Measurements from ENCODE around the gene VEPH1. TPM values are rescaled to one million over a fixed set of nuclear protein-coding genes. Genes with fewer than 3 reads are reported as not detected.

VEPH1 gene
- total RNA-seq, 1 donor from 2014 or later, result 2.2 TPM

GRCh38 chr3:157300094-157300493, 203.1 kb downstream of the VEPH1 start:
- H3K4me3 Mint-ChIP-seq (ENCODE audit: unreplicated experiment), result no peak overlapping the region
- H3K9me3 Mint-ChIP-seq (ENCODE audit: low read depth), result no peaks in the 10 kb centered on the region
- no peak for TF ChIP-seq CTCF (IDR thresholded peaks at IDR 0.05)
- H3K36me3 Mint-ChIP-seq (ENCODE audit: low read depth), result no peaks in the 10 kb centered on the region
- peaks cover 35% of the 10 kb centered on the region for H3K4me1 Mint-ChIP-seq (ENCODE audit: low read depth)
- DNase-seq (ENCODE audit: low spot score), result no peak
- no peaks in the 10 kb centered on the region for H3K27me3 Mint-ChIP-seq (ENCODE audit: low read depth)
- H3K27ac Mint-ChIP-seq (ENCODE audit: unreplicated experiment), result no peak overlapping the region

- peaks cover 49% of the 10 kb centered on the region for H3K4me1 Mint-ChIP-seq (ENCODE audit: low read depth)
Measured at GRCh38 chr3:157297328-157297915, 205.8 kb downstream of the VEPH1 start.

DNA sequence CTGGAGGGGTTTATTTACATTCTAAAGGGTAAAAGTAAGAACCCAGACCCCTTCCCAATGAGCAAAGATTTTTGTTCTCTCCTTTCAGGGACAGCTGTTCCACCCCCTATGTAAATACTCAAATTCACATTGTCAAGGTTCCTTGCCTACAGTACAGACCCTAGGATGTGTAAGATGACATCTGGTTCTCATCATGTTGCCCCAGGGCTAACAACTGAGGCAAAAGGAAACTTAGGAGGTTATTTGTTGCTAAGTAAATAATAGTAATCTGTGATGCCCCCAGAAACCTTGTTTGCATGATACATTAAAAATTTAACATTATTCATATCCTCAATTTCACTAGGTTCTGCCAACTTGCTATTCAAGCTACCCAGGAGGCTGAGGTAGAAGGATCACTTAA, 208.3 kb downstream of the VEPH1 start:
- TF ChIP-seq CTCF (IDR thresholded peaks at IDR 0.05), result no peak
- H3K4me3 Mint-ChIP-seq (ENCODE audit: unreplicated experiment), result no peak overlapping the region
- H3K9me3 Mint-ChIP-seq (ENCODE audit: low read depth), result no peaks in the 10 kb centered on the region
- peaks cover 69% of the 10 kb centered on the region for H3K4me1 Mint-ChIP-seq (ENCODE audit: low read depth)
- H3K27me3 Mint-ChIP-seq (ENCODE audit: low read depth), result no peaks in the 10 kb centered on the region
- no peaks in the 10 kb centered on the region for H3K36me3 Mint-ChIP-seq (ENCODE audit: low read depth)
- H3K27ac Mint-ChIP-seq (ENCODE audit: unreplicated experiment), result peak overlapping the region; percentile 76
- DNase-seq (ENCODE audit: low spot score), result no peak

More at GRCh38 chr3:157297328-157297915, 205.8 kb downstream of the VEPH1 start:
- Mint-ChIP-seq H3K36me3 (ENCODE audit: low read depth) (no peaks in the 10 kb centered on the region), H3K9me3 (ENCODE audit: low read depth) (no peaks in the 10 kb centered on the region), H3K27me3 (ENCODE audit: low read depth) (no peaks in the 10 kb centered on the region), H3K27ac (ENCODE audit: unreplicated experiment) (no peak overlapping the region), H3K4me3 (ENCODE audit: unreplicated experiment) (no peak overlapping the region)
- TF ChIP-seq CTCF (IDR thresholded peaks at IDR 0.05), result no peak
- DNase-seq (ENCODE audit: low spot score), result no peak

DNA sequence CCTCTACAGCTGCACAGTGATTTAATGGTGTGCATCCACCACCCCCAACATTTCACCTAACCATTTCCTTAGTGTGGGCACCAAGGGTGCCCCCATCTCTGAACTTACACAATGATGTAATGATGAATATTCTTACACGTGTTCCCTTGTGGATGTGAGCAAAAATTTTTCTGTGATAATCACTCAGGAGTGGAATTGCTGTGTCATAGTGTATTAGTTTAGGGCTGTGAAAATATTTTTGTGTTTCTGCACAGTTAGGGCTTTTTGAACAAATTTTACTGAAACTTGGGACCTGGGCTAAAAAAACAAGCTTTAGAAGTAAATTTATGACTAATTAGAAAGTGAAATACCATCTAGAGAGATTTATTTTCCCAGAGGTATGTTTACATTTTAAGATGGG, 208.7 kb downstream of the VEPH1 start:
- no peak overlapping the region for H3K4me3 Mint-ChIP-seq (ENCODE audit: unreplicated experiment)
- H3K27me3 Mint-ChIP-seq (ENCODE audit: low read depth), result no peaks in the 10 kb centered on the region
- no peaks in the 10 kb centered on the region for H3K9me3 Mint-ChIP-seq (ENCODE audit: low read depth)
- DNase-seq (ENCODE audit: low spot score), result no peak
- peaks cover 74% of the 10 kb centered on the region for H3K4me1 Mint-ChIP-seq (ENCODE audit: low read depth)
- TF ChIP-seq CTCF (IDR thresholded peaks at IDR 0.05), result no peak
- H3K27ac Mint-ChIP-seq (ENCODE audit: unreplicated experiment), result peak overlapping the region; percentile 76
- no peaks in the 10 kb centered on the region for H3K36me3 Mint-ChIP-seq (ENCODE audit: low read depth)

GRCh38 chr3:157290766-157291165, 212.4 kb downstream of the VEPH1 start:
- TF ChIP-seq CTCF (IDR thresholded peaks at IDR 0.05), result no peak
- peak overlapping the region; percentile 78 for H3K27ac Mint-ChIP-seq (ENCODE audit: unreplicated experiment)
- H3K27me3 Mint-ChIP-seq (ENCODE audit: low read depth), result no peaks in the 10 kb centered on the region

More at GRCh38 chr3:157290766-157291165, 212.4 kb downstream of the VEPH1 start:
- no peak for DNase-seq (ENCODE audit: low spot score)
- no peak overlapping the region for H3K4me3 Mint-ChIP-seq (ENCODE audit: unreplicated experiment)
- peaks cover 66% of the 10 kb centered on the region for H3K4me1 Mint-ChIP-seq (ENCODE audit: low read depth)
- H3K9me3 Mint-ChIP-seq (ENCODE audit: low read depth), result no peaks in the 10 kb centered on the region
- H3K36me3 Mint-ChIP-seq (ENCODE audit: low read depth), result no peaks in the 10 kb centered on the region

All from chondrocyte (in vitro differentiated cells).